ENCODE results near the gene MSI2. TPM values are rescaled to one million over a fixed set of nuclear protein-coding genes. Genes with fewer than 3 reads are reported as not detected.

The MSI2 gene
- total and polyA plus RNA-seq, 8 donors, result 35.0 to 49.5 (median 47.5) TPM

- no peaks in the 10 kb centered on the region for H3K9me3 ChIP-seq
- no peak overlapping the region for H3K4me3 ChIP-seq
- H3K36me3 ChIP-seq, result no peaks in the 10 kb centered on the region
- no peak overlapping the region for H3K27ac ChIP-seq
- ATAC-seq (no peak), DNase-seq (no peak)
- intact Hi-C loops (cut with DNase I), result no loop called here
- no peaks in the 10 kb centered on the region for H3K27me3 ChIP-seq
- TF ChIP-seq, protein P1, sequence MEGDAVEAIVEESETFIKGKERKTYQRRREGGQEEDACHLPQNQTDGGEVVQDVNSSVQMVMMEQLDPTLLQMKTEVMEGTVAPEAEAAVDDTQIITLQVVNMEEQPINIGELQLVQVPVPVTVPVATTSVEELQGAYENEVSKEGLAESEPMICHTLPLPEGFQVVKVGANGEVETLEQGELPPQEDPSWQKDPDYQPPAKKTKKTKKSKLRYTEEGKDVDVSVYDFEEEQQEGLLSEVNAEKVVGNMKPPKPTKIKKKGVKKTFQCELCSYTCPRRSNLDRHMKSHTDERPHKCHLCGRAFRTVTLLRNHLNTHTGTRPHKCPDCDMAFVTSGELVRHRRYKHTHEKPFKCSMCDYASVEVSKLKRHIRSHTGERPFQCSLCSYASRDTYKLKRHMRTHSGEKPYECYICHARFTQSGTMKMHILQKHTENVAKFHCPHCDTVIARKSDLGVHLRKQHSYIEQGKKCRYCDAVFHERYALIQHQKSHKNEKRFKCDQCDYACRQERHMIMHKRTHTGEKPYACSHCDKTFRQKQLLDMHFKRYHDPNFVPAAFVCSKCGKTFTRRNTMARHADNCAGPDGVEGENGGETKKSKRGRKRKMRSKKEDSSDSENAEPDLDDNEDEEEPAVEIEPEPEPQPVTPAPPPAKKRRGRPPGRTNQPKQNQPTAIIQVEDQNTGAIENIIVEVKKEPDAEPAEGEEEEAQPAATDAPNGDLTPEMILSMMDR (IDR thresholded peaks at IDR 0.05), result no peak
- H3K4me1 ChIP-seq, result no peaks in the 10 kb centered on the region
Observed at GRCh38 chr17:57343717-57344116, 87.4 kb downstream of the MSI2 start.

DNA sequence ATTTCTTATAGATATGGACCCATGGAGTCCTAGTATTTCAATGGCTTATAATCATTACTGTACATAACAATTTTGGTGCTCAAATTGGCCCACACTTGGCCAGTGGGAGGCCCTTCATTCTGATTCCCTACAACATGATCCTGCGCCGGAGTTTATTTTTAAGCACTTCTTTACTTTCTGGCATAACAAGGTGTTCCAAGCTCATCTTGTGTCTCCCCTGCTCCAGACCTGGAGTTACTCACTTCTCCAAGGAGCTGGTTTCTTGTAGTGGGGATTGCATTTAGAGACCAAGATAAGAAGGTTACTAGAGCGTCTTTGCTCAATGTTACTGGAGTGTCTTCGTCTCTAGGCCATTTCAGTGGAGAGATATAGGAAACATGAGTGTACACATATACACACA is 87.9 kb downstream of the MSI2 start:
- intact Hi-C loops (cut with DNase I), result no loop called here
- Histone ChIP-seq H3K27ac (no peak overlapping the region), H3K36me3 (no peaks in the 10 kb centered on the region), H3K27me3 (no peaks in the 10 kb centered on the region), H3K4me3 (no peak overlapping the region), H3K4me1 (no peaks in the 10 kb centered on the region), H3K9me3 (no peaks in the 10 kb centered on the region)
- no peak for DNase-seq
- TF ChIP-seq, protein P1 (IDR thresholded peaks at IDR 0.05), result no peak
- no peak for ATAC-seq

DNA sequence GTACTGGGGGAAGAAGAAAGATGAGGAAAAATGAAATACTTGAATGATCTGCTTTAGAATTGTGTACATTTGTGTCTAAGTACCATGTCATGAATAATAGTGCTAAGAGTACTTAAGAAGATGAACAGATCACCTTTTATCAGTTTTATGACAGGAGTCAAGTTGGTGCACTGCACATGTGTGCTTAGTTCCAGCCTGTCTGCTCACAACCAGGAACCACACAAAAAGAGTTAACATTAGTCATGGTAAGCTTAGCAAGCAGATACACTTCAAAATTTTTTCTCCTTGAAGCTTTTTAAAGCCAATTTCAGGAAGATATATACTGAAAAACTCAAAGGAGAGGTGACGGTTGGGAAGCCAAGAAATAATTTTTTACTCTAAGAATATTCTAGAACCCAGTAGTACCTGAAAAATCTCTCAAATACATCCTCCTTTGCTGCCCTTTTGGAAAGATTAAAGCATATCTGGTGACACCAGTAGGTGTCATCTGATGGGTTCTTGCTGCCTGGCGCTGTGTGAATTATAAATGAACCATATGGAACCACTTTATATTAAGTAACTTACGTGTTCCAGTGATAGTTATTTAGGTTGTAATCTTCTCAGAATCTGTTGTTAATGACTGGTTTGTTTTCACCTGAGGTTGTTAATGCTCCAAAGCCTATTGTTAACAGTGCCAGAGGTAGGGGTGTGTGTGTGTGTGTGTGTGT is 93.4 kb downstream of the MSI2 start:
- H3K27me3 ChIP-seq, result no peaks in the 10 kb centered on the region
- H3K36me3 ChIP-seq, result no peaks in the 10 kb centered on the region
- H3K4me1 ChIP-seq, result no peaks in the 10 kb centered on the region
- H3K27ac ChIP-seq, result no peak overlapping the region
- ATAC-seq, result no peak
- intact Hi-C loops (cut with DNase I), result no loop called here
- TF ChIP-seq, protein P1 (IDR thresholded peaks at IDR 0.05), result no peak
- H3K9me3 ChIP-seq, result no peaks in the 10 kb centered on the region
- DNase-seq, result peak in 2 of 4 donors; percentile 62 to 72
- no peak overlapping the region for H3K4me3 ChIP-seq

GRCh38 chr17:57350266-57350665 is 93.9 kb downstream of the MSI2 start:
- DNase-seq (peak in 2 of 4 donors; percentile 79 to 90), ATAC-seq (peak; percentile 56)
- H3K4me3 ChIP-seq, result no peak overlapping the region
- H3K36me3 ChIP-seq, result no peaks in the 10 kb centered on the region
- H3K27me3 ChIP-seq, result no peaks in the 10 kb centered on the region
- H3K9me3 ChIP-seq, result no peaks in the 10 kb centered on the region
- H3K27ac ChIP-seq, result no peak overlapping the region
- TF ChIP-seq, protein P1 (IDR thresholded peaks at IDR 0.05), result no peak
- intact Hi-C loops (cut with DNase I), result no loop called here
- H3K4me1 ChIP-seq, result no peaks in the 10 kb centered on the region

DNA sequence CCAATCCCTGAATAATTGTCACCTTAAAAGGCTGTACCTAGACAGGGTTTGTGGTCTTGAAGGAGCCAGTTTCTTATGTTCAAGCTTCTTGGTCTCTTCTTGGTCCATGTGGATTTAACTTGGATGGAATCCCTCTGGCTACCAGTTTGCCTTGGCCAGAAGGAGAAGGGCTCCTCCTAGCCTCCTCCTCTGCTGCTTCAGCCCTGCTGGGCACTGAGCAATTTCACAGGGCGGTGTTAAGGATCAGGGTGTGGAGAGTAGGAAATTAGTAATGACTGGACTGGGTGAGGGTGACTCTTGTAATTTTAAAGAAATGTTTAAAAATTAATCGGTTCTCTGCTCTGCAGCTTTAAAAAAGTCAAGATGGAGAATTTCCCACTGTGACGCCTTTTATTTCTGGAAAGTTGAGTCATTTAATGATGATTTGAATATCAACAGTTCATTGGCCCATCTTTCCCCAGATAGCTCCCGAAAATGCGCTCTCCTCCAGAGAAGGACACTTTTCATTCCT is 96.4 kb downstream of the MSI2 start:
- H3K4me1 ChIP-seq, result peaks cover 0 to 14% of the 10 kb centered on the region in 2 donors
- no peak overlapping the region for H3K27ac ChIP-seq
- H3K9me3 ChIP-seq, result no peaks in the 10 kb centered on the region
- H3K4me3 ChIP-seq, result no peak overlapping the region
- ATAC-seq (no peak), DNase-seq (no peak)
- H3K27me3 ChIP-seq, result no peaks in the 10 kb centered on the region
- intact Hi-C loops (cut with DNase I), result no loop called here
- H3K36me3 ChIP-seq, result no peaks in the 10 kb centered on the region
- TF ChIP-seq, protein P1 (IDR thresholded peaks at IDR 0.05), result no peak

Data from left lung (tissue), 10 donors.